ENCODE measurements around the gene RASSF4. TPM values are rescaled to one million over a fixed set of nuclear protein-coding genes. Genes with fewer than 3 reads are reported as not detected.
A peak's percentile ranks its signal among the peaks of the same experiment; 100 is the strongest.

Gene RASSF4
- total RNA-seq, 1 donor from 2014 or later, result 67.6 TPM

GRCh38 chr10:44925224-44925623 is 34.4 kb upstream of the RASSF4 start:
- Histone ChIP-seq H3K4me3 (ENCODE audit: low read depth, low read length) (no peak overlapping the region), H3K36me3 (ENCODE audit: control insufficient read depth, insufficient read depth, low read length) (no peaks in the 10 kb centered on the region), H3K27me3 (ENCODE audit: control insufficient read depth, insufficient read depth, low read length) (peaks cover 5% of the 10 kb centered on the region)
- TF ChIP-seq CTCF (IDR thresholded peaks at IDR 0.05; ENCODE audit: insufficient read depth, low read length, poor library complexity, severe bottlenecking), result peak; percentile 50
- no peak for DNase-seq (ENCODE audit: low read depth)

- no peaks in the 10 kb centered on the region for H3K36me3 ChIP-seq (ENCODE audit: control insufficient read depth, insufficient read depth, low read length)
- TF ChIP-seq CTCF (IDR thresholded peaks at IDR 0.05; ENCODE audit: insufficient read depth, low read length, poor library complexity, severe bottlenecking), result no peak
- no peak for DNase-seq (ENCODE audit: low read depth)
- peaks cover 5% of the 10 kb centered on the region for H3K27me3 ChIP-seq (ENCODE audit: control insufficient read depth, insufficient read depth, low read length)
- H3K4me3 ChIP-seq (ENCODE audit: low read depth, low read length), result no peak overlapping the region
Measured at GRCh38 chr10:44925811-44926750, 33.5 kb upstream of the RASSF4 start.

GRCh38 chr10:44926751-44927351 is 32.8 kb upstream of the RASSF4 start:
- Histone ChIP-seq H3K4me3 (ENCODE audit: low read depth, low read length) (no peak overlapping the region), H3K27me3 (ENCODE audit: control insufficient read depth, insufficient read depth, low read length) (peaks cover 5% of the 10 kb centered on the region), H3K36me3 (ENCODE audit: control insufficient read depth, insufficient read depth, low read length) (no peaks in the 10 kb centered on the region)
- no peak for DNase-seq (ENCODE audit: low read depth)
- TF ChIP-seq CTCF (IDR thresholded peaks at IDR 0.05; ENCODE audit: insufficient read depth, low read length, poor library complexity, severe bottlenecking), result no peak

GRCh38 chr10:44927352-44927751 is 32.2 kb upstream of the RASSF4 start:
- Histone ChIP-seq H3K27me3 (ENCODE audit: control insufficient read depth, insufficient read depth, low read length) (peaks cover 5% of the 10 kb centered on the region), H3K36me3 (ENCODE audit: control insufficient read depth, insufficient read depth, low read length) (no peaks in the 10 kb centered on the region), H3K4me3 (ENCODE audit: low read depth, low read length) (no peak overlapping the region)
- DNase-seq (ENCODE audit: low read depth), result no peak
- no peak for TF ChIP-seq CTCF (IDR thresholded peaks at IDR 0.05; ENCODE audit: insufficient read depth, low read length, poor library complexity, severe bottlenecking)

- Histone ChIP-seq H3K36me3 (ENCODE audit: control insufficient read depth, insufficient read depth, low read length) (no peaks in the 10 kb centered on the region), H3K4me3 (ENCODE audit: low read depth, low read length) (no peak overlapping the region), H3K27me3 (ENCODE audit: control insufficient read depth, insufficient read depth, low read length) (peaks cover 5% of the 10 kb centered on the region)
- no peak for DNase-seq (ENCODE audit: low read depth)
- TF ChIP-seq CTCF (IDR thresholded peaks at IDR 0.05; ENCODE audit: insufficient read depth, low read length, poor library complexity, severe bottlenecking), result no peak
Measured at GRCh38 chr10:44928462-44928861, 31.1 kb upstream of the RASSF4 start.
